Neutrophil (primary cell): Measurements from ENCODE around the gene CD8A.
A peak's percentile ranks its signal among the peaks of the same experiment; 100 is the strongest.

Source experiments
- H3K27ac ChIP-seq: fragments of 200-600 bp; sonication (generic); 2 replicates; pipeline ENCODE4 v1.5.1; 2016; ENCODE audit warnings: mild to moderate bottlenecking, moderate library complexity
- H3K27me3 ChIP-seq: fragments of 200-600 bp; sonication (generic); 2 replicates; pipeline ENCODE4 v1.6.0; 2016; ENCODE audit warnings: mild to moderate bottlenecking
- H3K36me3 ChIP-seq: fragments of 200-600 bp; sonication (generic); 2 replicates; pipeline ENCODE4 v1.5.1; 2017
- H3K4me1 ChIP-seq, 2 experiments: fragments of 200-600 bp in 1 of 2; sonication (generic) in 1 of 2; 1 replicate in 1 of 2; 2 replicates in 1 of 2; pipeline versions ENCODE4 v1.5.1 to v1.6.1; 2013 to 2016; ENCODE audit warnings: low read depth in 1 of 2, low read length in 1 of 2, mild to moderate bottlenecking in 1 of 2, moderate library complexity in 1 of 2; ENCODE audit not compliant: control insufficient read depth in 1 of 2, insufficient read depth in 1 of 2
- H3K4me3 ChIP-seq, 2 experiments: fragments of 200-600 bp in 1 of 2; sonication (generic) in 1 of 2; 1 replicate in 1 of 2; 2 replicates in 1 of 2; pipeline ENCODE4 v1.5.1; 2013 to 2016; ENCODE audit warnings: low read depth in 1 of 2, low read length in 1 of 2, mild to moderate bottlenecking in 1 of 2, moderate library complexity in 1 of 2
- H3K9me3 ChIP-seq: fragments of 200-600 bp; sonication (generic); 2 replicates; pipeline ENCODE4 v1.5.1; 2016
- TF ChIP-seq, protein P1 (sequence below): fragments of 200-600 bp; sonication (generic); IDR thresholded peaks from 2 replicates; pipeline ENCODE4 v1.5.1; 2016; ENCODE audit warnings: antibody characterized with exemption

Gene CD8A

DNA sequence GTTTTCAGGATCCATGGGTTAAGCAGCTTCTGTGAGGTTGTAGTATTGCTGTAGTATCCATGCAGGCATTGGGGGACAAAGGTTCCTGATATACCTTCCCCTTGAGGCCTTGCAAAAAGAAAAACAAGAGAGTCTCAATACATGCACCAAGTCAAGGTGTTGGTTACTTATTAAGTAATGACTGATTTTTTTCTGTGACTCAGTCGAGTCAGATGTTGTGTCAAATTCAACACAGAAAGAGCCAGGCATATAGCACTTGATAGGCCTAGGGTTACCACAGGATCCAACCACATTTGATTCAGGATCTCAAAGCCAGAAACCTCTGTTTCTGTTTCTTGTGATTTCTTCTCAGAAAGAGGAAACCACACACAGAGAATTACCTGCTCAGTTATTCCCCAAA lies 24.9 kb upstream of the CD8A start:
- Histone ChIP-seq H3K4me1 (no peaks in the 10 kb centered on the region), H3K27ac (no peak overlapping the region), H3K4me3 (no peak overlapping the region), H3K36me3 (no peaks in the 10 kb centered on the region), H3K9me3 (no peaks in the 10 kb centered on the region), H3K27me3 (peaks cover 30% of the 10 kb centered on the region)
- TF ChIP-seq, protein P1, sequence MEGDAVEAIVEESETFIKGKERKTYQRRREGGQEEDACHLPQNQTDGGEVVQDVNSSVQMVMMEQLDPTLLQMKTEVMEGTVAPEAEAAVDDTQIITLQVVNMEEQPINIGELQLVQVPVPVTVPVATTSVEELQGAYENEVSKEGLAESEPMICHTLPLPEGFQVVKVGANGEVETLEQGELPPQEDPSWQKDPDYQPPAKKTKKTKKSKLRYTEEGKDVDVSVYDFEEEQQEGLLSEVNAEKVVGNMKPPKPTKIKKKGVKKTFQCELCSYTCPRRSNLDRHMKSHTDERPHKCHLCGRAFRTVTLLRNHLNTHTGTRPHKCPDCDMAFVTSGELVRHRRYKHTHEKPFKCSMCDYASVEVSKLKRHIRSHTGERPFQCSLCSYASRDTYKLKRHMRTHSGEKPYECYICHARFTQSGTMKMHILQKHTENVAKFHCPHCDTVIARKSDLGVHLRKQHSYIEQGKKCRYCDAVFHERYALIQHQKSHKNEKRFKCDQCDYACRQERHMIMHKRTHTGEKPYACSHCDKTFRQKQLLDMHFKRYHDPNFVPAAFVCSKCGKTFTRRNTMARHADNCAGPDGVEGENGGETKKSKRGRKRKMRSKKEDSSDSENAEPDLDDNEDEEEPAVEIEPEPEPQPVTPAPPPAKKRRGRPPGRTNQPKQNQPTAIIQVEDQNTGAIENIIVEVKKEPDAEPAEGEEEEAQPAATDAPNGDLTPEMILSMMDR = no peak

DNA sequence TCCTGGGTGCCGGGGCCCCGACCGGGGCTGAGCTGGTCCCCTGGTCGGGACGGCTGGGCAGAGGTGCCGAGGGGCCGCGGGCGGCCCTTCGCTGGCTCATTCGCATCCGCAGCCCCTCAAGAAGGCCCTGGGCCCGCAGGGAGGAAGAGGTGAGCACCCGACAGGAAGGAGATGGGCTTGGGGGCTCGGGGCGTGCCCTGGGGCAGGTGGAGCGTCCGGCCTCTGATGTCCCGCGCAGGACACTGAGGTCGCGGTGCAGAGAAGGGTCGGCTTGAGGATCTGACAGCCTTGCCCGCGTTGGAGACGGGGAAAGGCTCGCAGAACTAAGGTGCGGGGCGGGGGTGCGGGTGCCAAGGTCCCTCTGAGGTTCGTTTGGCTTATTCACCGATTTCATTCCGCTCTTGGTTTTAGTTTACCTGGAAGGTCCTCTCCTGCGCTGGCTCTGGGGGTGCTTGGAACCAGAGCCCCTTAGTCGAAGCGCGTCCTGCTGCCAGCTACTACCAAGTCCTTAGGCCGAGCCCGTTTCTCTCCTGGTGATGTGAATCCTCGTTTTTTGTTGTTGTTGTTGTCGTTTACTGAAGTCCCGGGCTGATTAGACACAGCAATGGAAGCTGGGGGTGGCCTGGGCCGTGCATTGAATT lies 18.9 kb upstream of the CD8A start:
- Histone ChIP-seq H3K4me3 (peak overlapping the region in 1 of 2 experiments; percentile 3), H3K36me3 (no peaks in the 10 kb centered on the region), H3K27ac (no peak overlapping the region), H3K4me1 (peaks cover 22 to 26% of the 10 kb centered on the region in 2 experiments), H3K27me3 (peaks cover 91% of the 10 kb centered on the region), H3K9me3 (no peaks in the 10 kb centered on the region)
- TF ChIP-seq, protein P1 = no peak

DNA sequence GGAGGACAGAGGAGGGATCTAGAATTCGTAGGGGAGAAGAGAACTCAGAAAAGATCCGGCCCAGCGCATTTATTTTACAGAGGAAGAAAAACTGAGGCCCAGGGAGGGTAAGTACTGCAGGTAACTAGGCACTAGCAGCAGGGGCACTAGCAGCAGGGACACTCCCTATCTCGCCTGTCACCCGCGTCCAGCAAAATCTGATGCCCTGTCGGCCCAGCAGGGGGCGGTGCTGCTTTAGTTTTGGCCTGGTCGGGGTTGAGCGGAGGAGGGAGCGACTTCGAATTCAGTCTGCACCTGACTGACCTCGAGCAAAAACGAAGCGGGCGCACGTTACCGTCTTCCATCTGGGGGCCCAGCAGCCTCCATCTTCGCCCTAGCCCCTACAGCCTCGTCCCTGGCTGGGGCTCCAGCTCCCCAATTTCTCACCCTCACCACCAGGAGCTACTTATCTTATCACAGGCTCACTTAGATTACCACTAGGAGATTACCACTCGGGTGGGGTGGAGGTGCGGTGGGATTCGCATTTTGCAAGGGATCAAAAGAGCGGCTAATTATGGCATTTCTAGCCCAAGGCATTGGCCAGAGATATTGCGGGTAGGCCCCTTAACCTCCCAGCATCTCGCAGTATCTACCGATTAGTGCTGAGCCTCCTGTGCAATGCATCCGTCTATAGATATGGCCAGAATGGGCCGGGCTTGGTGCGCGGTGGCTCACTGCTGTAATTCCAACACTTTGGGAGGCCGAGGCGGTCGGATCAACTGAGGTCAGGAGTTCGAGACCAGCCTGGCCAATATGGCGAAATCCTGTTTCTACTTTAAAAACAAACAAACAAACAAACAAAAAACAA lies 17.8 kb upstream of the CD8A start:
- Histone ChIP-seq H3K9me3 (no peaks in the 10 kb centered on the region), H3K36me3 (no peaks in the 10 kb centered on the region), H3K4me3 (peak overlapping the region in 1 of 2 experiments; percentile 21), H3K4me1 (peaks cover 22 to 26% of the 10 kb centered on the region in 2 experiments), H3K27me3 (peaks cover 97% of the 10 kb centered on the region), H3K27ac (no peak overlapping the region)
- TF ChIP-seq, protein P1 = peak; percentile 84

DNA sequence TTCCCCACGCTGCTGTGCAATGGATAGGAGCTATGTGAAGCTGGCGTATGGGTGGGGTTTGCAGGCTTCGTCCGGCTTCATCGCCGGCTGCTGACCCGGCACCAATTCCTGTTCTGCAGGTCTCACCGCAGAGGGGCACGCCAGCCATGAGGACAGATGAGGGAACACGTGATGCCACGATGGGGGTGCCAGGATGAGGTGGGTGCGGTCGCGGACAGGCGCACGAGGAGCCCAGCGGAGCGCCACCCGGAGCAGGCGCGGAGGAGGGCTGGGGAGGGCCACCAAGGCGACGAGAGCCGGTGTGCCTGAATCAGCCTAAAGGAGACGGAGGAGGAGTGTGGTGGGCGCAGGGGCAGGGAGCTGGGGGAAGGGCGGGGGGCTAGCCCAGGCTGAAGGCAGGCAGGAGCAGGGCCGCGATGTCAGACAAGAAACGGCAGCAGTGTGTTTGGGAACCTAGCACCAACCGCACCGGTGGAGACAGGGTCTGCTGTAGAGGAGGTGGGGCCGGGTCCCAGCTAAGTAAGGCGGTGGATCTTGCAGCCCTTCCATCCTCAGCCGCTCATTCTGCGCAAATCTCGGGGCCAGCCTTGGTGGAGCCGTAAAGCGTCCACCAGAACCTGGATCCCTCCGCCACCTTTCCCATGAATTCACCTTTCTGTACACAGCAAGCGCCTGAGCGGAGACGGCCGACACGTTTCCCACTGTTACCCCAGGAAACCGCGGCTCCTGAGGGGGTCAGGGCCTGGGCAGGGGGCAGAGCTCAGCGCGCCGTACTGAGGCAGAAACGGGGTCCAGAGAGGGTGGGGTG lies 17.0 kb upstream of the CD8A start:
- Histone ChIP-seq H3K4me1 (peaks cover 22 to 26% of the 10 kb centered on the region in 2 experiments), H3K36me3 (no peaks in the 10 kb centered on the region), H3K4me3 (peak overlapping the region; percentile 20 to 21), H3K27ac (no peak overlapping the region), H3K9me3 (no peaks in the 10 kb centered on the region), H3K27me3 (peaks cover 93% of the 10 kb centered on the region)
- TF ChIP-seq, protein P1 = no peak

DNA sequence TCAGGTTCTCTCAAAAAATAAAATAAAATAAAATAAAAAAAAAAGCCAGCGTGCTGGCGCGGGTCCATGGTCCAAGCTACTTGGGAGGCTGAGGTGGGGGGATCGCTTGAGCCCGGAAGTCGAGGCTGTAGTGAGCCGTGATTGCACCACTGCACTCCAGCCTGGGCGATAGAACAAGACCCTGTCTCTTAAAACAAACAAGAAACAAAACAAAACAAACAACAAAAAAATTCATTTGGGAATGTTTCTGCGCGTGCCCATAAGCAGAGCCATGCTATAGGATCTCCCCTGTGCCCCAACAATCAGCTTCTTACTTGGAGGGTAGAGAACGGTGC lies 16.4 kb upstream of the CD8A start:
- Histone ChIP-seq H3K4me3 (peak overlapping the region in 1 of 2 experiments; percentile 21), H3K36me3 (no peaks in the 10 kb centered on the region), H3K27ac (no peak overlapping the region), H3K27me3 (peaks cover 88% of the 10 kb centered on the region), H3K4me1 (peaks cover 22 to 26% of the 10 kb centered on the region in 2 experiments), H3K9me3 (no peaks in the 10 kb centered on the region)
- TF ChIP-seq, protein P1 = no peak
